GM12872 (cell line): ENCODE measurements around the gene P2RY6.

Experiments
- TF ChIP-seq, protein P1 (sequence below): IDR thresholded peaks from 3 replicates; pipeline ENCODE4 v1.5.1; 2011; ENCODE audit warnings: low read depth, mild to moderate bottlenecking, low read length, moderate library complexity; ENCODE audit not compliant: insufficient read depth

P2RY6 gene

DNA sequence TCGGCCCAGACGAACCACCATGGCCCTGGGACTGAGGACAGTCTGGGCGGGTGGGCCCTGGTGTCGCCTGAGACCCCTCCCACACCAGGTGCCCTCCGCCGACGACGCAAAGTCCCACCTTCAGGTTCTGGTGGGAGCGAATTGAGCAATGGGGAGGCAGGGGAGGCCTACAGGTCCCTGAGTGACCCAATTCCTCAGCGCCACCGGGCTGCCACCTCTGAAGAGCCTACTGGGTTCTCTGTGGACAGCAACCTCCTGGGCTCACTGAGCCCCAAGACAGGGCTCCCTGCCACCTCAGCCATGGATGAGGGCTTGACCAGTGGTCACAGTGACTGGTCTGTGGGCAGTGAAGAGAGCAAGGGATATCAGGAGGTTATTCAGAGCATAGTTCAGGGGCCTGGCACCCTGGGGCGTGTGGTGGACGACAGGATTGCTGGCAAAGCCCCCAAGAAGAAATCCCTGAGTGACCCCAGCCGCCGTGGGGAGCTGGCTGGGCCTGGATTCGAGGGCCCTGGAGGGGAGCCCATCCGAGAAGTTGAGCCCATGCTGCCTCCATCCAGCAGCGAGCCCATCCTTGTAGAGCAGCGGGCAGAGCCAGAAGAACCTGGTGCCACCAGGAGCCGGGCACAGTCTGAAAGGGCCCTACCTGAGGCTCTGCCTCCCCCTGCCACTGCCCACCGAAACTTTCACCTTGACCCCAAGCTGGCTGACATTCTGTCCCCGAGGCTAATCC lies 38.7 kb downstream of the P2RY6 start:
- TF ChIP-seq, protein P1, sequence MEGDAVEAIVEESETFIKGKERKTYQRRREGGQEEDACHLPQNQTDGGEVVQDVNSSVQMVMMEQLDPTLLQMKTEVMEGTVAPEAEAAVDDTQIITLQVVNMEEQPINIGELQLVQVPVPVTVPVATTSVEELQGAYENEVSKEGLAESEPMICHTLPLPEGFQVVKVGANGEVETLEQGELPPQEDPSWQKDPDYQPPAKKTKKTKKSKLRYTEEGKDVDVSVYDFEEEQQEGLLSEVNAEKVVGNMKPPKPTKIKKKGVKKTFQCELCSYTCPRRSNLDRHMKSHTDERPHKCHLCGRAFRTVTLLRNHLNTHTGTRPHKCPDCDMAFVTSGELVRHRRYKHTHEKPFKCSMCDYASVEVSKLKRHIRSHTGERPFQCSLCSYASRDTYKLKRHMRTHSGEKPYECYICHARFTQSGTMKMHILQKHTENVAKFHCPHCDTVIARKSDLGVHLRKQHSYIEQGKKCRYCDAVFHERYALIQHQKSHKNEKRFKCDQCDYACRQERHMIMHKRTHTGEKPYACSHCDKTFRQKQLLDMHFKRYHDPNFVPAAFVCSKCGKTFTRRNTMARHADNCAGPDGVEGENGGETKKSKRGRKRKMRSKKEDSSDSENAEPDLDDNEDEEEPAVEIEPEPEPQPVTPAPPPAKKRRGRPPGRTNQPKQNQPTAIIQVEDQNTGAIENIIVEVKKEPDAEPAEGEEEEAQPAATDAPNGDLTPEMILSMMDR: no peak

DNA sequence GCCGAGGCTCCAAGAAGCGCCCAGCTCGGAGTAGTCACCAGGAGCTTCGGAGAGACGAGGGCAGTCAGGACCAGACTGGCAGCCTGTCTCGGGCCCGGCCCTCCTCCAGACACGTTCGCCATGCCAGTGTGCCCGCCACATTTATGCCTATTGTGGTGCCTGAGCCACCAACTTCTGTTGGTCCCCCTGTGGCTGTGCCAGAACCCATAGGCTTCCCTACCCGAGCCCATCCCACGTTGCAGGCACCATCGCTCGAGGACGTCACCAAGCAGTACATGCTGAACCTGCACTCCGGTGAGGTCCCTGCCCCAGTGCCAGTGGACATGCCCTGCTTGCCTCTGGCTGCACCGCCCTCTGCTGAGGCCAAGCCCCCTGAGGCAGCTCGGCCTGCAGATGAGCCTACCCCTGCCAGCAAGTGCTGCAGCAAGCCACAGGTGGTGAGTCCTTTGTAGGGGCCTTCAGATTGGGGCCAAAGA lies 39.3 kb downstream of the P2RY6 start:
- TF ChIP-seq, protein P1: no peak

DNA sequence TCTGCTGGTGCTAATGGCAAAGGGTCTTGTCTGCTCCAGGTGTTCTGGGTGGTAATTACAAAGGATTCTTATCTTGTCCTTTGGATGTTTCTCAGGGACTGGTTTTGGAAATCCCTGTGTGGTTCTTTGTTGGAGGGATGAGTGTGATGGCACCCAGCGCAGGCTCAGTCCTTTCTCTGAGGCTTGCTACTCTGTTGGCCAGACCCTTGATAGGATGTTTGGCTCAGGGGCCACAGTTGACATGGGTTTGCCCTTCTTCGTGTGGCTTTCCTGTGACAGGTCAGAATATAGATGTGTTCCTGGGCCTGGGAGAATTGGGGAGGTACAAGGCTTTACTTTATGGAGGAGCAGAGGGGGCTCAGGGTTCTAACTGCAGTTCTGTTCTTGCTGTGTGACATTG lies 39.9 kb downstream of the P2RY6 start:
- TF ChIP-seq, protein P1: no peak

DNA sequence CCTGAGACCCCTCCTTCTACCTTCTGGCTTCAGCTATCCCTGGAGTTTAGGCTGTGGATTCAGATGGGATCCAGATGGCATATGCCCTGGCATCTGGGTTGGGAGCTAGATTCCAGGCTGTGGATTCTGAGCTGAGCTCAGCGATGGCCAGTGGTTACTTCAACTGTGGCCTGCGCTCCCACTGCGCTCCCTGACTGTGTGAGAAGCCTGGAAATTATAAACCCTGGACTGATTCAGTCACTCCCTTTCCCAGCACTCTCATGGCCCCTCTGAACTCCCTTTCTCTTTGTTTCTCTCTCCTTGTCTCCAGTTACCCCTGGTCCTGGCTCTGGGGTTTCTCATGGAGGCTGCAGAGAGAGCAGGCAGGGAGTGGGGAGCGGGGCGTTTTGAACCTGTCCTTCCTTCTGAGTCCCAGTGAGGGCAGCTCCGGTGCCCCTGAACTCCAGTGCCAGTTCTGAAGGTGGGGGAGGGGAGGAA lies 40.8 kb downstream of the P2RY6 start:
- TF ChIP-seq, protein P1: no peak

DNA sequence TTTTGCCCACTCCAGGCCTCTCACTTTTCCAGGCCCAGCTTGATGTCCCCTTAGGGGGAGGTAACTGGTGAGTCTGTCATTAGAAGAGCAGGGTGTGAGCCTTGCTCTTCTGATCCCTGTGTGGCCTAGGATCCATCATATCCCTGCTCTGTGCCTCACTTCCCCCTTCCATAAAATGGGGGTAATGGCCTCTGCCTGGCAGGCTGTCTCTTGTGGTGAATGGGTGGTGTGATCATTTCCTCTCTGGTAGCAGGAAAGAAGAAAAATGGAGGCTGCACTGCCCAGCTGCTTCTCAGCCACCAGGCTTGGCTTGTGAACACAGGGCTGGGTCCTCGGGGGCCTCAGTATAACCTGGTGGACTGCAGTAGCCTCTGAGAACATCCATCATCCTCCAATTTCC lies 41.5 kb downstream of the P2RY6 start:
- TF ChIP-seq, protein P1: no peak

DNA sequence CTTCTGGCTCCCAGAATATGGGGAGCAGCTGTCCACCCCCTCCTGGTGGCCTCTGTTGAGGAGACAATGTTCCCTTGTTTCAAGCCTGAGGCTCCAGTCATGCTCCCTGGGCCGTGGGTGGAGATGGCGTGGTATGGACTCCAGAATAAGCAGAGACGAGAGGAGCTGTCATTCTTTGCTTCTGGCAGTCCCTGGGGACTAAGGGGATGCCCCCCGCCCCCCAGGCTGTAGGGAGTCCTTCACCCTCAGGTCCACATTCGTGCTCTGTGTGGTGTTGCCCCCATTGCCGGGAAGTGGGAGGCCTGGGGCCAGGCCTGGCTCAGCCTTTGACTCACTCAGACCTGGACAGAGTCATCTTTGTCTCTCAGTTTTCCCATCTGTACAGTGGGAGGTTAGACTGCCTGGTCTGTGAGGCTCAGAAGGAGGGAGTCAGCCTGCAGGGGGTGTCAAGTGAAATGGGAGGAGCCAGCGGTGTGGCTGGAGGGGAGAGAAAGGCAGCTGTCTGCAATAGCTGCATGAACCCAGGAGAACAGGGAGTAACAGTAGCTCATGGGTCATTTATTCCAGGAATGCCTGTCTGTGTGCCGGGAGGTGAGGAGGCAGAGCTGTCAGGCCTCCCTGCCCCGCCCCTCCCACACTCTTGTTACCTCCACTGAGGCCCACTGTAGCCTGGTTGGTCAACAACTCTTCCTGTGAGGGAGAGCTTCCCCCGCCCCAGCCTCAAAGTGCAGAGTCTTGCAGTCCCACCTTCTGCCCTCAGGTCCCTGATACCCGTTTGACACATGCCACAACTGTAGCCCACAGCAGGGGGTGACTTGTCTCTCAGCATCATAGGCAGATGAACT lies 42.2 kb downstream of the P2RY6 start:
- TF ChIP-seq, protein P1: no peak

DNA sequence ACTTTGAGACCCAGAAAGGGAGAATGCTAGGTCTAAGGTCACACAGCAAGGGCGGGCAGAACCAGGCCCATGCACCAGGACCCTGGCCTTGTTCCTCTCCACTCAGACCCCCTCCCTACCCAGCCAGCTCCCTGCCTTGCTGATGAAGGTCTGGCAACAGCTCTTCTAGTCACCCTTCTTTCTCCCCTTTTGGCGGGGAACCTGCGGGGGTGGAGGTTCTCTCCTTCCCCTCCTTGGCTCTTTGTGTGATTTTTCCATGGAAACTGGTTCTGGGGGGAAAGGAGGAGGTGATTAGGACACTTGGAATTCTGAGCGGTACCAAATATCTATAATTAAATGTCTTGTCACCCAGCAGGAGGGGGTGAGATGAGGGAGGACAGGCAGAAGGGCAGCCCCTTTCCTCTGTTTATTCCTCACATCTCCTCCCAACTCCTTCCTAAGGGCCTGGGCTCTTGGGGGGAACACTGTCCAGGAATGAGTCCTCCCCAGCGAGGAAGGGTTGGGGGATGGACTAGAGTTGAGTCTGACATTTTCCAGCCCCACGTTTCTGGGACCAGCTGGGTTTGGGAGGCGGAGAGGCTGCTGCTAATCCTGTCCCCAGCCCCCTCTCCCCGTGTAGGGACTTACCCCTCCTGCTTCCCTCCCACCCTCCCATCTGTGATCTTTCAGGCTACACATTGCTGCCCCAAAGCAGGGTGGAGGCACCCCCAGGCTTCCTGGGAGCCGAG lies 43.3 kb downstream of the P2RY6 start:
- TF ChIP-seq, protein P1: no peak
